Globus pallidus (tissue), 1 donor: ENCODE measurements around the gene IGSF5.
A peak's percentile ranks its signal among the peaks of the same experiment; 100 is the strongest.
"Not testable (repeated sequence)": the region's sequence is repeated elsewhere in the genome, so short reads cannot be mapped to it uniquely, and the experiment has no call there.

Experiments used
- DNase-seq: peaks from one replicate; pipeline ENCODE4 v3.0.0-alpha.2; 2015; ENCODE audit warnings: low spot score

The IGSF5 gene

GRCh38 chr21:39738566-39738965, 6.4 kb upstream of the IGSF5 start:
- DNase-seq = no peak

GRCh38 chr21:39739531-39739930, 5.5 kb upstream of the IGSF5 start:
- not testable (repeated sequence) for DNase-seq

- not testable (repeated sequence) for DNase-seq
These were observed 2.4 kb upstream of the IGSF5 start for GRCh38 chr21:39742561-39742960.

- not testable (repeated sequence) for DNase-seq
These were observed 349 bp downstream of the IGSF5 start for GRCh38 chr21:39745332-39745731.

- no peak for DNase-seq
These were observed 5.7 kb downstream of the IGSF5 start for GRCh38 chr21:39750670-39751069.

GRCh38 chr21:39754811-39755210, 9.8 kb downstream of the IGSF5 start:
- no peak for DNase-seq

- no peak for DNase-seq
These were observed 11.3 kb downstream of the IGSF5 start for GRCh38 chr21:39756285-39756684.

GRCh38 chr21:39763272-39763970, 18.4 kb downstream of the IGSF5 start:
- DNase-seq = no peak

GRCh38 chr21:39774227-39774626, 29.2 kb downstream of the IGSF5 start:
- no peak for DNase-seq

- no peak for DNase-seq
These were observed 30.8 kb downstream of the IGSF5 start for GRCh38 chr21:39775816-39776215.

- no peak for DNase-seq
These were observed 31.6 kb downstream of the IGSF5 start for GRCh38 chr21:39776589-39776988.

- DNase-seq = no peak
These were observed 36.3 kb downstream of the IGSF5 start for GRCh38 chr21:39781331-39781730.

GRCh38 chr21:39788383-39788782, 43.4 kb downstream of the IGSF5 start:
- peak; percentile 65 for DNase-seq

- no peak for DNase-seq
These were observed 51.5 kb downstream of the IGSF5 start for GRCh38 chr21:39796466-39796865.

GRCh38 chr21:39799178-39799577, 54.2 kb downstream of the IGSF5 start:
- no peak for DNase-seq

- DNase-seq = no peak
These were observed 55.3 kb downstream of the IGSF5 start for GRCh38 chr21:39800311-39800710.

GRCh38 chr21:39802217-39802616, 57.2 kb downstream of the IGSF5 start:
- no peak for DNase-seq

GRCh38 chr21:39803393-39803792, 58.4 kb downstream of the IGSF5 start:
- no peak for DNase-seq

- no peak for DNase-seq
These were observed 59.3 kb downstream of the IGSF5 start for GRCh38 chr21:39804240-39804639.

- no peak for DNase-seq
These were observed 61.0 kb downstream of the IGSF5 start for GRCh38 chr21:39805983-39806382.

- DNase-seq = no peak
These were observed 62.8 kb downstream of the IGSF5 start for GRCh38 chr21:39807738-39808137.

GRCh38 chr21:39809936-39810335, 65.0 kb downstream of the IGSF5 start:
- no peak for DNase-seq

GRCh38 chr21:39812983-39813382, 68.0 kb downstream of the IGSF5 start:
- DNase-seq = no peak

- DNase-seq = no peak
These were observed 73.6 kb downstream of the IGSF5 start for GRCh38 chr21:39818557-39818956.
